CD4-positive, alpha-beta T cell treated with Interleukin-10 for 1 hour (primary cell): ENCODE measurements around the gene PWWP2A.
"Not testable (repeated sequence)": the region's sequence is repeated elsewhere in the genome, so short reads cannot be mapped to it uniquely, and the experiment has no call there.

ENCODE experiments used
- DNase-seq: peaks from one replicate; pipeline ENCODE4 v3.0.0-alpha.2; 2020

The PWWP2A gene

GRCh38 chr5:160119142-160119904, at the start of gene PWWP2A:
Gene PWWP2A (minus strand): TSS chr5:160119450. CDS start chr5:160119388, 62 bp downstream.
- peak; percentile 99 for DNase-seq

GRCh38 chr5:160167624-160168165, 48.4 kb upstream of the PWWP2A start:
- DNase-seq: no peak

GRCh38 chr5:160166973-160167623, 47.8 kb upstream of the PWWP2A start:
- no peak for DNase-seq

- DNase-seq: no peak
Observed at GRCh38 chr5:160166069-160166972, 47.1 kb upstream of the PWWP2A start.

GRCh38 chr5:160165137-160166068, 46.2 kb upstream of the PWWP2A start:
- no peak for DNase-seq

- DNase-seq: no peak
Observed at GRCh38 chr5:160162910-160163309, 43.7 kb upstream of the PWWP2A start.

GRCh38 chr5:160161626-160162025, 42.4 kb upstream of the PWWP2A start:
- no peak for DNase-seq

- DNase-seq: not testable (repeated sequence)
Observed at GRCh38 chr5:160160875-160161274, 41.6 kb upstream of the PWWP2A start.

GRCh38 chr5:160159991-160160792, 40.9 kb upstream of the PWWP2A start:
- no peak for DNase-seq

GRCh38 chr5:160158087-160158486, 38.8 kb upstream of the PWWP2A start:
- DNase-seq: no peak

- DNase-seq: no peak
Observed at GRCh38 chr5:160155017-160155750, 35.9 kb upstream of the PWWP2A start.

GRCh38 chr5:160152901-160153300, 33.7 kb upstream of the PWWP2A start:
- no peak for DNase-seq

GRCh38 chr5:160152287-160152686, 33.0 kb upstream of the PWWP2A start:
- DNase-seq: no peak

- no peak for DNase-seq
Observed at GRCh38 chr5:160151017-160151416, 31.8 kb upstream of the PWWP2A start.

- no peak for DNase-seq
Observed at GRCh38 chr5:160150381-160150780, 31.1 kb upstream of the PWWP2A start.

- not testable (repeated sequence) for DNase-seq
Observed at GRCh38 chr5:160144436-160144835, 25.2 kb upstream of the PWWP2A start.

GRCh38 chr5:160134332-160134731, 15.1 kb upstream of the PWWP2A start:
- no peak for DNase-seq

GRCh38 chr5:160133918-160134304, 14.7 kb upstream of the PWWP2A start:
- no peak for DNase-seq

GRCh38 chr5:160133071-160133917, 14.0 kb upstream of the PWWP2A start:
- no peak for DNase-seq
